IMR-90 (cell line): ENCODE data around the gene CES2.

Source experiments
- BHLHE40 ChIP-seq: fragments of 150-350 bp; IDR thresholded peaks from 2 replicates; pipeline ENCODE4 v1.6.1; 2016; ENCODE audit warnings: mild to moderate bottlenecking, low read depth, low read length
- CEBPB ChIP-seq: IDR thresholded peaks from 2 replicates; pipeline ENCODE4 v1.6.1; 2012; ENCODE audit warnings: low read depth, low read length, improper control_type of control experiment
- FOS ChIP-seq: fragments of 150-350 bp; IDR thresholded peaks from 2 replicates; pipeline ENCODE4 v1.6.1; 2016; ENCODE audit warnings: low read depth, low read length
- MAZ ChIP-seq: IDR thresholded peaks from 2 replicates; pipeline ENCODE4 v1.6.1; 2012; ENCODE audit warnings: low read depth, mild to moderate bottlenecking, low read length, improper control_type of control experiment, moderate library complexity, borderline replicate concordance
- MXI1 ChIP-seq: IDR thresholded peaks from 2 replicates; pipeline ENCODE4 v1.6.1; 2012; ENCODE audit warnings: low read depth, mild to moderate bottlenecking, low read length, moderate library complexity, borderline replicate concordance
- POLR2A ChIP-seq: IDR thresholded peaks from 2 replicates; pipeline ENCODE4 v1.6.1; 2012; ENCODE audit warnings: mild to moderate bottlenecking, low read depth, low read length
- RAD21 ChIP-seq: IDR thresholded peaks from 2 replicates; pipeline ENCODE4 v1.6.1; 2012; ENCODE audit warnings: low read length, improper control_type of control experiment
- USF2 ChIP-seq: fragments of 150-350 bp; IDR thresholded peaks from 2 replicates; pipeline ENCODE4 v1.6.1; 2017; ENCODE audit warnings: mild to moderate bottlenecking, antibody characterized with exemption, low read length, low read depth
- TF ChIP-seq, protein P1 (sequence below): conservative IDR thresholded peaks from 2 replicates; pipeline ENCODE4 v1.5.1; 2012; ENCODE audit warnings: mild to moderate bottlenecking, low read depth, low read length, improper control_type of control experiment
- TF ChIP-seq, protein P2 (sequence below): fragments of 150-350 bp; IDR thresholded peaks from 2 replicates; pipeline ENCODE4 v1.6.1; 2016; ENCODE audit warnings: low read depth, mild to moderate bottlenecking, low read length, moderate library complexity, borderline replicate concordance

GRCh38 chr16:66950971-66951790 lies 15.9 kb downstream of the CES2 start:
- TF ChIP-seq FOS (no peak), POLR2A (no peak), BHLHE40 (no peak), RAD21 (no peak), MXI1 (no peak), MAZ (no peak), CEBPB (no peak), USF2 (no peak)
- TF ChIP-seq, protein P1, sequence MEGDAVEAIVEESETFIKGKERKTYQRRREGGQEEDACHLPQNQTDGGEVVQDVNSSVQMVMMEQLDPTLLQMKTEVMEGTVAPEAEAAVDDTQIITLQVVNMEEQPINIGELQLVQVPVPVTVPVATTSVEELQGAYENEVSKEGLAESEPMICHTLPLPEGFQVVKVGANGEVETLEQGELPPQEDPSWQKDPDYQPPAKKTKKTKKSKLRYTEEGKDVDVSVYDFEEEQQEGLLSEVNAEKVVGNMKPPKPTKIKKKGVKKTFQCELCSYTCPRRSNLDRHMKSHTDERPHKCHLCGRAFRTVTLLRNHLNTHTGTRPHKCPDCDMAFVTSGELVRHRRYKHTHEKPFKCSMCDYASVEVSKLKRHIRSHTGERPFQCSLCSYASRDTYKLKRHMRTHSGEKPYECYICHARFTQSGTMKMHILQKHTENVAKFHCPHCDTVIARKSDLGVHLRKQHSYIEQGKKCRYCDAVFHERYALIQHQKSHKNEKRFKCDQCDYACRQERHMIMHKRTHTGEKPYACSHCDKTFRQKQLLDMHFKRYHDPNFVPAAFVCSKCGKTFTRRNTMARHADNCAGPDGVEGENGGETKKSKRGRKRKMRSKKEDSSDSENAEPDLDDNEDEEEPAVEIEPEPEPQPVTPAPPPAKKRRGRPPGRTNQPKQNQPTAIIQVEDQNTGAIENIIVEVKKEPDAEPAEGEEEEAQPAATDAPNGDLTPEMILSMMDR, result no peak
- TF ChIP-seq, protein P2, sequence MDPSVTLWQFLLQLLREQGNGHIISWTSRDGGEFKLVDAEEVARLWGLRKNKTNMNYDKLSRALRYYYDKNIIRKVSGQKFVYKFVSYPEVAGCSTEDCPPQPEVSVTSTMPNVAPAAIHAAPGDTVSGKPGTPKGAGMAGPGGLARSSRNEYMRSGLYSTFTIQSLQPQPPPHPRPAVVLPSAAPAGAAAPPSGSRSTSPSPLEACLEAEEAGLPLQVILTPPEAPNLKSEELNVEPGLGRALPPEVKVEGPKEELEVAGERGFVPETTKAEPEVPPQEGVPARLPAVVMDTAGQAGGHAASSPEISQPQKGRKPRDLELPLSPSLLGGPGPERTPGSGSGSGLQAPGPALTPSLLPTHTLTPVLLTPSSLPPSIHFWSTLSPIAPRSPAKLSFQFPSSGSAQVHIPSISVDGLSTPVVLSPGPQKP, result no peak
